ENCODE measurements around the gene IRF2. TPM values are rescaled to one million over a fixed set of nuclear protein-coding genes. Genes with fewer than 3 reads are reported as not detected.

The IRF2 gene
- polyA plus RNA-seq, 2 of the 4 experiments (the other 2 are of a cell fraction) = 11.0 to 23.5 TPM

DNA sequence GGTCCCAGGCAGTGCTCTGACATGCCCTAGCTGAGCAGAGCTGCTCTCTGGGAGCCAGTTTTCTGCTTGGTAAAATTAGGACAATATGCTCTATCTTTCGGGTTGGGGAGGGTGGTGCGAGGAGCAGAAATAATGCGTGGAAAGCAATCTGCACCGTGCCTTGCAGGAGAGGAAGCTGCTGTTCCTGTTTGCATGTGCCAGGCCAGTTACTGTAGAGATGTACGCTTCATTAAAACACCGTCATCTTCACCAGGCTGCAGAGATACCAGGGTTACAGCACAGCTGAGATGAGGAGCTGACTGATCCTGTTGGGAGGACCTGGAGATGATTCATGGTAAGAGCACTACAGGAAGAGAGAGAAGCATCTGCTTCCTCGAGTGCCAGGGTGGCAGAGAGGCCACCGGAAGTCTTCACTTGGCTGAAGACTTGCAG lies 29.5 kb upstream of the IRF2 start:
- ChIA-PET POLR2A (no interaction called here), CTCF (interaction anchor here (1.2 kb wide), 1 partner anchor 11 kb away, joined by 3 read pairs; no protein-coding TSS in a partner anchor)
- no peak for ATAC-seq
- TF ChIP-seq HOXB5 (CRISPR knock-in tag; IDR thresholded peaks at IDR 0.05) (no peak), CHD4 (IDR thresholded peaks at IDR 0.05; ENCODE audit: borderline replicate concordance) (no peak), MAX (IDR thresholded peaks at IDR 0.05) (no peak), JUNB (IDR thresholded peaks at IDR 0.05) (no peak), PHF8 (IDR thresholded peaks at IDR 0.05; ENCODE audit: borderline replicate concordance, low read depth) (no peak), ZNF302 (CRISPR knock-in tag; IDR thresholded peaks at IDR 0.05) (no peak), POLR2AphosphoS2 (conservative IDR thresholded peaks at IDR 0.05; ENCODE audit: low read length) (no peak), EHMT2 (IDR thresholded peaks at IDR 0.05; ENCODE audit: low read depth) (no peak), RNF2 (IDR thresholded peaks at IDR 0.05; ENCODE audit: borderline replicate concordance, low read depth) (no peak), TP53 (CRISPR knock-in tag; IDR thresholded peaks at IDR 0.05) (no peak), ZC3H11A (IDR thresholded peaks at IDR 0.05) (no peak), CEBPB (IDR thresholded peaks at IDR 0.05) (no peak)
- H3K9me3 ChIP-seq = no peaks in the 10 kb centered on the region
- H3K4me1 ChIP-seq = no peaks in the 10 kb centered on the region
- 81% methylated on average over 8 of the region's 8 CpGs for WGBS (ENCODE audit: missing lambda C conversion rate)
- H3K4me2 ChIP-seq = no peak overlapping the region
- no peak overlapping the region for H3K4me3 ChIP-seq
- no peak for FAIRE-seq
- no peak overlapping the region for H3K27ac ChIP-seq
- DNase-seq (ENCODE audit: low read depth in 1 of 2, low spot score in 1 of 2) = no peak

DNA sequence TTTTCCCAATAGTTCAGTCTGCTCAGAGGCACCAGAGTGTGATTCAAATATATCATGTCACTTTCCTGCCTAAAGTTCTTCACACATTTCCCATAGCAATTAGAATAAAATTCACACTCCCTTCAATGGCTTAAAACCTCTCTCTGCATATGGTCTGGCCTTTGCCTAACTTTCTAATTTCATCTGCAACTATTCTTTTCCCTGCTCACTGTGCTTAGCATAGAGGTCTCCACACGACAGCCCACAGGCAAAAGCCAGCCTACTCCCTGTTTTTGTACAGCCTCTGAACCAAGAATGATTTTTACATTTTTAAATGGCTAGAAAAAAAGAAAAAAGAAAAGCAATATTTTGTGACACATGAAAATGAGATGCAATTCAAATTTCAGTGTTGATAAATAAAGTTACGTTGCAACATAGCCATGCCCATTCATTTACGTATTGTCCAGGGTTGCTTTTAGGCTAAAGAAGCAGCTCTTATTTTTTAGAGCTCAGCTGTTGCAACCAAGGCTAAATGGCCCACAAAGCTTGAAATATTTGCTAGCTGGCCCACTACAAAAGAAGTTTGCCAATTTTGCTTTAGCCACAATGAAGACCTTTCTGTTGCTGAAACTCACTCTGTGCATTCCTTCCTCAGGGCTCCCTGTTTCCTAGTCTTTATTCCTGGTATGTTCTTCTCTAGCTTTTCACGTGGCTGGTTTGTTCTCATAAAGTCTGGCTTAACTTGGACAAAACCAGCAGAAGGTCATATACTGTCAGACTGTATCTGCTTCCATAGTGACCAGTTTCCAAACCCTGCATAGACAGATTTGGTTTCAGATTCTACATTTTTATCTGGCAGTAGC lies 26.6 kb upstream of the IRF2 start:
- no peak for FAIRE-seq
- CTCF ChIA-PET = interaction anchor here (0.5 kb wide), 1 partner anchor 254 kb away, joined by 4 read pairs; no protein-coding TSS in a partner anchor
- no peak overlapping the region for H3K4me2 ChIP-seq
- TF ChIP-seq HOXA7 (CRISPR knock-in tag; IDR thresholded peaks at IDR 0.05) (no peak), CHD4 (IDR thresholded peaks at IDR 0.05; ENCODE audit: borderline replicate concordance) (no peak), ZSCAN20 (CRISPR knock-in tag; IDR thresholded peaks at IDR 0.05) (no peak), BHLHE40 (IDR thresholded peaks at IDR 0.05; ENCODE audit: low read depth, low read length) (no peak), MAX (IDR thresholded peaks at IDR 0.05) (no peak), EP300 (IDR thresholded peaks at IDR 0.05) (no peak), CBX8 (IDR thresholded peaks at IDR 0.05) (no peak), MYC (IDR thresholded peaks at IDR 0.05; ENCODE audit: borderline replicate concordance, low read length) (no peak), RFX5 (IDR thresholded peaks at IDR 0.05) (no peak), HMGXB4 (CRISPR knock-in tag; IDR thresholded peaks at IDR 0.05; ENCODE audit: borderline replicate concordance) (no peak), PHF8 (IDR thresholded peaks at IDR 0.05; ENCODE audit: borderline replicate concordance, low read depth) (no peak)
- TF ChIP-seq, protein P1, sequence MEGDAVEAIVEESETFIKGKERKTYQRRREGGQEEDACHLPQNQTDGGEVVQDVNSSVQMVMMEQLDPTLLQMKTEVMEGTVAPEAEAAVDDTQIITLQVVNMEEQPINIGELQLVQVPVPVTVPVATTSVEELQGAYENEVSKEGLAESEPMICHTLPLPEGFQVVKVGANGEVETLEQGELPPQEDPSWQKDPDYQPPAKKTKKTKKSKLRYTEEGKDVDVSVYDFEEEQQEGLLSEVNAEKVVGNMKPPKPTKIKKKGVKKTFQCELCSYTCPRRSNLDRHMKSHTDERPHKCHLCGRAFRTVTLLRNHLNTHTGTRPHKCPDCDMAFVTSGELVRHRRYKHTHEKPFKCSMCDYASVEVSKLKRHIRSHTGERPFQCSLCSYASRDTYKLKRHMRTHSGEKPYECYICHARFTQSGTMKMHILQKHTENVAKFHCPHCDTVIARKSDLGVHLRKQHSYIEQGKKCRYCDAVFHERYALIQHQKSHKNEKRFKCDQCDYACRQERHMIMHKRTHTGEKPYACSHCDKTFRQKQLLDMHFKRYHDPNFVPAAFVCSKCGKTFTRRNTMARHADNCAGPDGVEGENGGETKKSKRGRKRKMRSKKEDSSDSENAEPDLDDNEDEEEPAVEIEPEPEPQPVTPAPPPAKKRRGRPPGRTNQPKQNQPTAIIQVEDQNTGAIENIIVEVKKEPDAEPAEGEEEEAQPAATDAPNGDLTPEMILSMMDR (IDR thresholded peaks at IDR 0.05) = no peak
- no peak overlapping the region for H3K4me3 ChIP-seq
- H3K9me3 ChIP-seq = no peaks in the 10 kb centered on the region
- no peak for DNase-seq (ENCODE audit: low read depth in 1 of 2, low spot score in 1 of 2)
- H3K4me1 ChIP-seq = no peaks in the 10 kb centered on the region
- POLR2A ChIA-PET = interaction anchor here (1.2 kb wide), 1 partner anchor 27 kb away, joined by 3 read pairs; the partner anchor contains the start of gene IRF2
- 50% methylated on average over 4 of the region's 4 CpGs for WGBS (ENCODE audit: missing lambda C conversion rate)
- H3K27ac ChIP-seq = no peak overlapping the region
- no peak for ATAC-seq
